Epidermal melanocyte (primary cell): Measurements from ENCODE around the gene C6orf47.
A peak's percentile ranks its signal among the peaks of the same experiment; 100 is the strongest.
"Not testable (repeated sequence)": the region's sequence is repeated elsewhere in the genome, so short reads cannot be mapped to it uniquely, and the experiment has no call there.

Source experiments
- DNase-seq: peaks from one replicate; pipeline ENCODE4 v3.0.0; 2011; ENCODE audit warnings: low spot score; ENCODE audit not compliant: insufficient read length

The C6orf47 gene

GRCh38 chr6:31660381-31661261, at the start of gene C6orf47:
TSS of gene C6orf47 (minus strand) at chr6:31660778. CDS start at chr6:31659947, 831 bp downstream.
- peak; percentile 88 for DNase-seq

GRCh38 chr6:31709157-31709556, 48.6 kb upstream of the C6orf47 start:
- not testable (repeated sequence) for DNase-seq

- no peak for DNase-seq
These were observed 47.6 kb upstream of the C6orf47 start for GRCh38 chr6:31708224-31708623.

GRCh38 chr6:31707701-31708100, 47.1 kb upstream of the C6orf47 start:
- DNase-seq = no peak

GRCh38 chr6:31706599-31706998, 46.0 kb upstream of the C6orf47 start, which contains the start of gene LY6G6F:
TSS of gene LY6G6F (plus strand) at chr6:31706866. CDS start at chr6:31706907, 41 bp downstream.
- DNase-seq = no peak

- no peak for DNase-seq
These were observed 45.4 kb upstream of the C6orf47 start for GRCh38 chr6:31705931-31706330.

- DNase-seq = peak; percentile 99
These were observed 42.5 kb upstream of the C6orf47 start, which contains the start of gene ABHD16A for GRCh38 chr6:31702819-31703716. TSS of gene ABHD16A (minus strand) at chr6:31703324. CDS start at chr6:31703281, 43 bp downstream.

- no peak for DNase-seq
These were observed 41.8 kb upstream of the C6orf47 start for GRCh38 chr6:31702405-31702818.

GRCh38 chr6:31701666-31702404, 41.3 kb upstream of the C6orf47 start:
- no peak for DNase-seq

- no peak for DNase-seq
These were observed 40.3 kb upstream of the C6orf47 start for GRCh38 chr6:31700740-31701401.

- no peak for DNase-seq
These were observed 37.0 kb upstream of the C6orf47 start for GRCh38 chr6:31697555-31697954.

- DNase-seq = no peak
These were observed 33.0 kb upstream of the C6orf47 start for GRCh38 chr6:31693535-31693934.

GRCh38 chr6:31692886-31693285, 32.3 kb upstream of the C6orf47 start:
- no peak for DNase-seq

- no peak for DNase-seq
These were observed 31.8 kb upstream of the C6orf47 start for GRCh38 chr6:31692353-31692752.

GRCh38 chr6:31691564-31692108, 31.1 kb upstream of the C6orf47 start:
- no peak for DNase-seq

GRCh38 chr6:31691078-31691463, 30.5 kb upstream of the C6orf47 start:
- DNase-seq = no peak

- DNase-seq = no peak
These were observed 29.9 kb upstream of the C6orf47 start for GRCh38 chr6:31690231-31691077.

- DNase-seq = no peak
These were observed 28.9 kb upstream of the C6orf47 start for GRCh38 chr6:31689249-31690110.
